Effector memory CD4-positive, alpha-beta T cell (primary cell): ENCODE results near the gene EYS.

Source experiments
- DNase-seq, 3 donors: peaks; one replicate each; pipeline ENCODE4 v3.0.0-alpha.2; 2020
- H3K27ac ChIP-seq: 2 replicates; pipeline ENCODE4 v1.7.0; 2013; ENCODE audit warnings: mild to moderate bottlenecking, low read length, moderate library complexity; ENCODE audit not compliant: insufficient read depth, poor library complexity, severe bottlenecking
- H3K27me3 ChIP-seq: replicated peaks from 2 replicates; pipeline ENCODE4 v1.7.0; 2013; ENCODE audit warnings: mild to moderate bottlenecking, low read length; ENCODE audit not compliant: insufficient read depth, control insufficient read depth, poor library complexity, severe bottlenecking
- H3K36me3 ChIP-seq: 2 replicates; pipeline ENCODE4 v1.7.0; 2013; ENCODE audit warnings: mild to moderate bottlenecking, low read length, moderate library complexity; ENCODE audit not compliant: control insufficient read depth, insufficient read depth
- H3K4me1 ChIP-seq: 2 replicates; pipeline ENCODE4 v1.7.0; 2013; ENCODE audit warnings: low read length, mild to moderate bottlenecking; ENCODE audit not compliant: control insufficient read depth, insufficient read depth, poor library complexity, severe bottlenecking
- H3K4me3 ChIP-seq: 2 replicates; pipeline ENCODE4 v1.7.0; 2013; ENCODE audit warnings: low read length, low read depth, mild to moderate bottlenecking; ENCODE audit not compliant: insufficient read depth, poor library complexity, severe bottlenecking
- H3K9me3 ChIP-seq: 2 replicates; pipeline ENCODE4 v1.7.0; 2013; ENCODE audit warnings: mild to moderate bottlenecking, low read length, moderate library complexity; ENCODE audit not compliant: control insufficient read depth

EYS gene

DNA sequence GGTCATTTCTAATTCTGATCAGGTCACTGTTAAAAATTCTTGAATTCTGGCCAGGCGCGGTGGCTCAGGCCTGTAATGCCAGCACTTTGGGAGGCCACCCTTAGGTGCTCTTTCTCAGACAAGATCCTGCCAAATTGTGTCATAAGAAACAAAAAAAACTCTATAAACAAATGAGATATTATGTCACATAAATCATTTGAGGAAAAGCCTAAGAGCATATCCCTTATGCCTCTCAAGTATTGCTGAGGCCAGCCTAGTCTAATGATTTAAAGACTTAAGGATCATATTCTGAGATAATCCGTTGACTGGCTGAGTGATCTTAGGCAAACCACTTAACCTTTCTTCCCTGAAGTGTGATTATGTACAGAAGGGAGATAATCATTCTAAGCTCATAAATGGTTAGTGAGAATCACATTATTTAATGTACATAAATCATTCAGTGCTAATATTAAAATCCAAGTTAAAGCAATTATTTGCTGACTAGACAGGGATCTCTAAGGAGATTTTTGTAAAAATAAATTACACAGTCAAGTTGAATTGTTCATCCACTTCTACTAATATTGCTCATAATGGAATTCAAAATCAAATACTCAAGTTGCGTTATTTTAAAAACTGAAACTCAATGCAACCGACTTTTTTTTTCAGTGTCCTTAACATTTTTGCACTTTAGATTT, 1706.1 kb downstream of the EYS start:
- DNase-seq, result no peak
- no peaks in the 10 kb centered on the region for H3K4me1 ChIP-seq
- no peak overlapping the region for H3K27ac ChIP-seq
- no peaks in the 10 kb centered on the region for H3K9me3 ChIP-seq
- no peaks in the 10 kb centered on the region for H3K27me3 ChIP-seq
- no peak overlapping the region for H3K4me3 ChIP-seq
- H3K36me3 ChIP-seq, result no peaks in the 10 kb centered on the region

- Histone ChIP-seq H3K4me3 (no peak overlapping the region), H3K27ac (no peak overlapping the region), H3K4me1 (no peaks in the 10 kb centered on the region), H3K9me3 (no peaks in the 10 kb centered on the region), H3K36me3 (no peaks in the 10 kb centered on the region), H3K27me3 (no peaks in the 10 kb centered on the region)
- DNase-seq, result no peak
Observed at GRCh38 chr6:63999613-64000012, 1707.4 kb downstream of the EYS start.

GRCh38 chr6:63998991-63999390, 1708.0 kb downstream of the EYS start:
- no peaks in the 10 kb centered on the region for H3K9me3 ChIP-seq
- no peaks in the 10 kb centered on the region for H3K4me1 ChIP-seq
- no peak overlapping the region for H3K4me3 ChIP-seq
- no peaks in the 10 kb centered on the region for H3K36me3 ChIP-seq
- H3K27ac ChIP-seq, result no peak overlapping the region
- no peaks in the 10 kb centered on the region for H3K27me3 ChIP-seq
- DNase-seq, result no peak

DNA sequence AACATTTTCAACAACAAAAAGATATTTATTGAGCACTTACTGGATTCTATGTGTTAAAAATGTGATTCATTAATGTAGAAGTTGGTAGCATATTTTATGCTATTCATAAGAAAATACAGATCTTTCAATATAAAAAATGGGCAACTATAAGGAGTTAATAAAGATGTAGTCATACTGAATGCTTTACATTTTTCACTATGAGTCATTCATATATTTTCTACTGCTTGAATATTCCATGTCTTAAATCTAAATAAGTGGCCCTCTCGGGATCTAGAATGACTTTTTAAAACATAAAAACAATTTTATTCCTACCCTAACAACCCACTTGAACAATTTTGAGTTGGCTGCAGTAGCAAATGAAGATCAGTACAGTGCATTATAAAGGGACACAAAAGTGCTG, 1709.3 kb downstream of the EYS start:
- Histone ChIP-seq H3K36me3 (no peaks in the 10 kb centered on the region), H3K27ac (no peak overlapping the region), H3K4me3 (no peak overlapping the region), H3K27me3 (no peaks in the 10 kb centered on the region), H3K4me1 (no peaks in the 10 kb centered on the region), H3K9me3 (no peaks in the 10 kb centered on the region)
- DNase-seq, result no peak

GRCh38 chr6:63997221-63997620, 1709.8 kb downstream of the EYS start:
- Histone ChIP-seq H3K36me3 (no peaks in the 10 kb centered on the region), H3K27me3 (no peaks in the 10 kb centered on the region), H3K27ac (no peak overlapping the region), H3K4me3 (no peak overlapping the region), H3K4me1 (no peaks in the 10 kb centered on the region), H3K9me3 (no peaks in the 10 kb centered on the region)
- no peak for DNase-seq

DNA sequence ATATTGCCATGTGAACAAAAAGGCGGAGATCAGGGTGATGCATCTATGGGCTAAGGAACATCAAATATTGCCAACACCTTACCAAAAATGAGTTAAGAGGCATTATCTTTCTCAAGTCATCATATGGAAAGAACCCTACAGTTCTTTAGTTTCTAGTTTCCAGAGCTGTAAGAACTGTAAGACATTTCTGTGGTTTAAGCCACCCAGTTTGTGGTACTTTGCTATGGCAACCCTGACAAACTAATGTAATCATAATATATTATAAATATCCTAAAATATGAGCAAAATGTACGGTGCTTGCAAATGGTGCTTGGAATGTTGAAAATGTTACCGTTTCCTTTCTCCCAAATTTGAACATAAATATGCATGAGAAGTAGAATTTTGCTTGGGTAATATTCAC, 1721.8 kb downstream of the EYS start:
- DNase-seq, result no peak
- H3K4me1 ChIP-seq, result no peaks in the 10 kb centered on the region
- H3K4me3 ChIP-seq, result no peak overlapping the region
- no peak overlapping the region for H3K27ac ChIP-seq
- no peaks in the 10 kb centered on the region for H3K9me3 ChIP-seq
- no peaks in the 10 kb centered on the region for H3K36me3 ChIP-seq
- no peaks in the 10 kb centered on the region for H3K27me3 ChIP-seq

- H3K4me3 ChIP-seq, result no peak overlapping the region
- no peak overlapping the region for H3K27ac ChIP-seq
- no peaks in the 10 kb centered on the region for H3K4me1 ChIP-seq
- H3K27me3 ChIP-seq, result no peaks in the 10 kb centered on the region
- DNase-seq, result no peak
- H3K36me3 ChIP-seq, result no peaks in the 10 kb centered on the region
- no peaks in the 10 kb centered on the region for H3K9me3 ChIP-seq
Observed at GRCh38 chr6:63975699-63976098, 1731.3 kb downstream of the EYS start.

GRCh38 chr6:63968650-63969049, 1738.4 kb downstream of the EYS start:
- Histone ChIP-seq H3K9me3 (no peaks in the 10 kb centered on the region), H3K36me3 (no peaks in the 10 kb centered on the region), H3K4me3 (no peak overlapping the region), H3K27me3 (no peaks in the 10 kb centered on the region), H3K4me1 (no peaks in the 10 kb centered on the region), H3K27ac (no peak overlapping the region)
- no peak for DNase-seq

DNA sequence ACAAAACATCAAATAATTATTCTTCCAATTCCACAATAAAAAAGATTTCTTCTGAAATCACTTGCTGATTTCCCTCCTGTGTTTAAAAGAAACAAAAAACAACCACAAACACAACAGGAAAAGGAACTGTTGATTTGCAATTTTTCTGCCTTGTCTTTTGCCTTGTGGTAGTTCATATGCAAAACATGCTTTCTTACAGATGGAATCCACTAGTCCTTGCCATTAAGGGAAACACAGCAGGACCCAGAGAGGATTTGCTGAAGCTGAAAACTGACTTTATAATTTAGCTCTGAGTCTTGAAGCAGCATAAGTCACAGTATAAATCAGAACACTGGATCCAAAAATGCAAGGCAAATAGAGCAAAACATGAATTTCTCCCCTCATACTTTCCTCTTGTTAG, 1742.7 kb downstream of the EYS start:
- DNase-seq, result no peak
- Histone ChIP-seq H3K4me3 (no peak overlapping the region), H3K27me3 (no peaks in the 10 kb centered on the region), H3K27ac (no peak overlapping the region), H3K36me3 (no peaks in the 10 kb centered on the region), H3K4me1 (no peaks in the 10 kb centered on the region), H3K9me3 (no peaks in the 10 kb centered on the region)

GRCh38 chr6:63963769-63964315, 1743.2 kb downstream of the EYS start:
- Histone ChIP-seq H3K4me3 (no peak overlapping the region), H3K27me3 (no peaks in the 10 kb centered on the region), H3K36me3 (no peaks in the 10 kb centered on the region), H3K27ac (no peak overlapping the region), H3K9me3 (no peaks in the 10 kb centered on the region), H3K4me1 (no peaks in the 10 kb centered on the region)
- no peak for DNase-seq
